Psoas muscle (tissue), 8 donors: ENCODE results near the gene KRT34. TPM values are rescaled to one million over a fixed set of nuclear protein-coding genes. Genes with fewer than 3 reads are reported as not detected.
"Not testable (repeated sequence)": the region's sequence is repeated elsewhere in the genome, so short reads cannot be mapped to it uniquely, and the experiment has no call there.

ENCODE experiments used
- ATAC-seq, 4 donors: fragments of 200-7000 bp; cut with Tn5 transposase; one replicate each; pipeline ENCODE4 v1.9.1; 2020; ENCODE audit warnings: moderate library complexity in 3 of 4, mild to moderate bottlenecking in 2 of 4
- DNase-seq, 2 donors: peaks; one replicate each; pipeline ENCODE4 v3.0.0-alpha.2; 2020
- H3K27ac ChIP-seq: fragments of 200-600 bp; one replicate; pipeline ENCODE4 v1.8.0; 2022
- H3K27me3 ChIP-seq, 3 donors: fragments of 200-600 bp in 1 of 3; one replicate each; pipeline versions ENCODE4 v1.6.1 to v1.8.0; 2013 to 2022; ENCODE audit warnings: low read length in 2 of 3, mild to moderate bottlenecking in 2 of 3, moderate library complexity in 1 of 3; ENCODE audit not compliant: insufficient read depth in 3 of 3
- H3K36me3 ChIP-seq, 2 donors: fragments of 200-600 bp in 1 of 2; one replicate each; pipeline versions ENCODE4 v1.6.1 to v1.8.0; 2013 to 2022; ENCODE audit warnings: low read depth in 1 of 2, mild to moderate bottlenecking in 1 of 2, moderate library complexity in 1 of 2; ENCODE audit not compliant: insufficient read depth in 1 of 2
- H3K4me1 ChIP-seq: fragments of 200-600 bp; one replicate; pipeline ENCODE4 v1.8.0; 2022
- H3K4me3 ChIP-seq: fragments of 200-600 bp; one replicate; pipeline ENCODE4 v1.8.0; 2022; ENCODE audit warnings: mild to moderate bottlenecking
- H3K9me3 ChIP-seq: fragments of 200-600 bp; one replicate; pipeline ENCODE4 v1.8.0; 2022
- WGBS, 3 donors: extraction: QIAGEN DNeasy Blood & Tissue Kit; methylation state at CpG; one replicate each; pipeline versions ENCODE4 v1.1.6 to v1.1.7; 2013; 5-methylcytosine and 5-hydroxymethylcytosine counted together
- intact Hi-C, 2 donors: fragments of 100-400 bp; cut with DNase I; formaldehyde crosslinking; loops; one replicate each; pipeline versions ENCODE4 v1.11.0 to v1.14.2; 2022
- long read RNA-seq, 2 donors: library from polyadenylated mRNA; unstranded; transcript quantifications; one replicate each; pipeline ENCODE4 v2.0.0, GENCODE V29; 2021
- polyA plus RNA-seq, 3 donors: library from polyadenylated mRNA; stranded (reverse); fragments of 200-250 nt; gene quantifications; one replicate each; pipeline ENCODE4 v1.2.3, GENCODE V29; 2013
- total RNA-seq, 4 donors: library from RNA; stranded (reverse); fragmentation: NEBNext Ultra II Directional in 2 of 4; extraction: Animal tissue kit (Norgen Biotek cat#: 25700) in 2 of 4; gene quantifications; one replicate each; pipeline versions ENCODE4 v1.2.1 to v1.2.4, GENCODE V29; 2021 to 2023
- TF ChIP-seq, protein P1 (sequence below): fragments of 200-600 bp; IDR thresholded peaks from one replicate; pipeline ENCODE4 v1.8.0; 2022; ENCODE audit warnings: antibody characterized with exemption
- donor health status: healthy with polysubstance abuse.
- donor health status: DM: no; HTN: no; CAD: no; lungs with moderate emphysema.
- donor health status: Bipolar disorder and iron deficiency.
- donor health status: healthy.
- donor health status: DM: yes; HTN: yes; CAD: no.
- donor health status: DM: no; HTN: no; CAD: no.
- donor health status: DM: no; HTN: no; CAD: no.
- donor health status: DM: yes; HTN: yes; CAD: no.

KRT34 gene
- total RNA-seq (not detected), polyA plus RNA-seq (not detected)
- long read RNA-seq, donor 1: 0 reads
- long read RNA-seq, donor 2: 0 reads

DNA sequence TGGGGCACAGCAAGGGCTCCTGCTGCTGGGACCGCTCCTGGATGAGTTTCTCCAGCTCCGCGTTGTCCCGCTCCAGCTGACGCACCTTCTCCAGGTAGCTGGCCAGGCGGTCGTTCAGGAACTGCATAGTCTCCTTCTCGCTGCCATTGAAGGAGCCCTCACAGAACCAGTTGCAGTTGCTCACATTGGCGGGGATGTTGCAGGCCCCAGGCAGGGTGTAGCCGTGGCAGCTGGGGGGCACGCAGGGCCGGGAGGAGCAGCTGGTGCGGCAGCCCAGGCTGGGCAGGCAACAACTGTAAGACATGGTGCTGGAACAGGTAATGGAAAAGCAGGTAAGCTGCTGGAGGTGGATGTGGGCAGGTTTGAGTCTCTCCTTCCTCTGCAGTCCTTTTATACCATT lies at the start of gene KRT34:
TSS of gene KRT34 (minus strand) at position 364 of the 400 bp plus-strand sequence. CDS start at position 304, 60 bp downstream.
- ATAC-seq, intact Hi-C loops, DNase-seq, H3K27me3 ChIP-seq, H3K4me3 ChIP-seq, H3K36me3 ChIP-seq, H3K4me1 ChIP-seq, H3K27ac ChIP-seq: not testable (repeated sequence)
- H3K9me3 ChIP-seq: peaks cover 12% of the 10 kb centered on the region
- WGBS, 3 donors: 87 to 93% (median 92%) methylated on average over 12 to 13 of the region's 13 CpGs

DNA sequence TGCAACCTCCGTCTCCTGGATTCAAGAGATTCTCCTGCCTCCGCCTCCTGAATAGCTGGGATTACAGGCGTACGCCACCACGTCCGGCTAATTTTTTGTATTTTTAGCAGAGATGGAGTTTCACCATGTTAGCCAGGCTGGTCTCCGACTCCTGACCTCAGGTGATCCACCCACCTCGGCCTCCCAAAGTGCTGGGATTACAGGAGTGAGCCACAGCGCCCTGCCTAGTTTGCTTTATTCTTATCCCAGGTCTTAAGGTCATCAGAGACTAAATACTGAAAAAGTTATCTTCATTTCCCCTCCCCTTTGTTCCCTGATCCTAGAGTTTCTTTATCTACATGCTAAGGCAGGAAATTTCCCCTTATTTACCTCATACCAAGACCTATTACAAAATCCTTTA lies 48.3 kb upstream of the KRT34 start:
- H3K4me3 ChIP-seq, intact Hi-C loops, H3K27ac ChIP-seq, DNase-seq, ATAC-seq, H3K4me1 ChIP-seq, H3K36me3 ChIP-seq, H3K9me3 ChIP-seq, H3K27me3 ChIP-seq: not testable (repeated sequence)
- WGBS, 3 donors: 79 to 83% (median 80%) methylated on average over 9 of the region's 9 CpGs

DNA sequence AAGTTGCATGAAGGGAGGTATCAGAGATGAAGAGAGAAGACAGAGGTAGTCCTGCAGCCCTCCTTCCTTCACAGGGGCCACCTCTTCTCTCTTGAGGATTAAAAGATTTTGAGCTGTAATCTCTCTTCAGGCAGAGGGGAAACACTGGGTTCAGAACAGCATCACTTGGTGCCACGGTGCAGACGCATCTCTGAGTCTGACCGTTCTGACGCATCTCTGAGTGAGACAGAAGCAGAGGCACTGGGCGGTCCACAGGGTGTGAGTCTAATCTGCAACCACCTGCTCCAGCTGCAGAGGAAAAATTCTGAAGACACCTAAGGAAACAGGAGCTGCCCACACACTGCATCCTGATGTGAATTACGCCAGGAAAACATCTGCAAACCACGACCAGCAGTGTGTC lies 47.6 kb upstream of the KRT34 start:
- H3K4me3 ChIP-seq: no peak overlapping the region
- no peaks in the 10 kb centered on the region for H3K36me3 ChIP-seq
- TF ChIP-seq, protein P1, sequence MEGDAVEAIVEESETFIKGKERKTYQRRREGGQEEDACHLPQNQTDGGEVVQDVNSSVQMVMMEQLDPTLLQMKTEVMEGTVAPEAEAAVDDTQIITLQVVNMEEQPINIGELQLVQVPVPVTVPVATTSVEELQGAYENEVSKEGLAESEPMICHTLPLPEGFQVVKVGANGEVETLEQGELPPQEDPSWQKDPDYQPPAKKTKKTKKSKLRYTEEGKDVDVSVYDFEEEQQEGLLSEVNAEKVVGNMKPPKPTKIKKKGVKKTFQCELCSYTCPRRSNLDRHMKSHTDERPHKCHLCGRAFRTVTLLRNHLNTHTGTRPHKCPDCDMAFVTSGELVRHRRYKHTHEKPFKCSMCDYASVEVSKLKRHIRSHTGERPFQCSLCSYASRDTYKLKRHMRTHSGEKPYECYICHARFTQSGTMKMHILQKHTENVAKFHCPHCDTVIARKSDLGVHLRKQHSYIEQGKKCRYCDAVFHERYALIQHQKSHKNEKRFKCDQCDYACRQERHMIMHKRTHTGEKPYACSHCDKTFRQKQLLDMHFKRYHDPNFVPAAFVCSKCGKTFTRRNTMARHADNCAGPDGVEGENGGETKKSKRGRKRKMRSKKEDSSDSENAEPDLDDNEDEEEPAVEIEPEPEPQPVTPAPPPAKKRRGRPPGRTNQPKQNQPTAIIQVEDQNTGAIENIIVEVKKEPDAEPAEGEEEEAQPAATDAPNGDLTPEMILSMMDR: no peak
- peaks cover 0 to 3% (median 2%) of the 10 kb centered on the region in 3 donors for H3K27me3 ChIP-seq
- ATAC-seq (no peak), DNase-seq (no peak)
- WGBS, 3 donors: 64 to 72% (median 65%) methylated on average over 7 of the region's 7 CpGs
- H3K9me3 ChIP-seq: no peaks in the 10 kb centered on the region
- no peaks in the 10 kb centered on the region for H3K4me1 ChIP-seq
- no peak overlapping the region for H3K27ac ChIP-seq
- intact Hi-C loops: no loop called here

DNA sequence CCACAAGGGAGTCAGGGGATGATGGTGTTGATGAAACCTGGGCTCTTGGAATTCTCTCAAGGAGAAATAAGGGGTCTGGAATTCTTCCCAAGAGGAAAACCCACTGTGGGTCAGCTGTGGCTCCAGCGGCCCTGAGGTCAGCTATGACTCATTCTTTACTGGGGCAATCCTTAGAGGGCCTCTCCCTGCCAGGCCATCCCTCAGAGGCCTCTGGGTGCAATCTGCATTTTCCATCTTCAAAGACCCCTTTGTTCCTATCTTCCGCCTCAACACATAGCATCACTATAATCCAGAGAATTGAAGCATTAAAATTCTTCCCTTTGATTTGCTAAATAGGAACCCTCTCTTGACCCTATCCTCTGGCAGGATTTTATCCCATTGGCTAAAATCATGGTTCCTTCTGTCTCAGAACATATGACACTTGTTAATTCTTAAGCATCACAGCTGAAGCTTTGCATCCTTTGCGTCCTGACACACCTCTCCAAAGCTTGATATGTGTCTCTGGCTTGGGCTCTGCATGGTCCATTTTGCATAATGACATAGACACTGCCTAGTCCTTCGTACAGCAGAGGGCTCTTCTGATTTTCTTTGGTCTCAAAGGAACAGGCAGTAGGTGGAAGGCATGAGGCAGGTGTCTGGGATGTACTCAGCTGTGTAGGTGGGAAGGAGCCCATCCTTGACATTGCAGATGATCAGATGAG lies 46.6 kb upstream of the KRT34 start:
- ATAC-seq (no peak), DNase-seq (no peak)
- no peak overlapping the region for H3K4me3 ChIP-seq
- WGBS, 3 donors: 44 to 56% (median 44%) methylated on average over 4 of the region's 4 CpGs
- no peaks in the 10 kb centered on the region for H3K36me3 ChIP-seq
- TF ChIP-seq, protein P1: no peak
- no peak overlapping the region for H3K27ac ChIP-seq
- no peaks in the 10 kb centered on the region for H3K4me1 ChIP-seq
- no peaks in the 10 kb centered on the region for H3K9me3 ChIP-seq
- H3K27me3 ChIP-seq: peaks cover 0 to 3% (median 2%) of the 10 kb centered on the region in 3 donors
- intact Hi-C loops: no loop called here

DNA sequence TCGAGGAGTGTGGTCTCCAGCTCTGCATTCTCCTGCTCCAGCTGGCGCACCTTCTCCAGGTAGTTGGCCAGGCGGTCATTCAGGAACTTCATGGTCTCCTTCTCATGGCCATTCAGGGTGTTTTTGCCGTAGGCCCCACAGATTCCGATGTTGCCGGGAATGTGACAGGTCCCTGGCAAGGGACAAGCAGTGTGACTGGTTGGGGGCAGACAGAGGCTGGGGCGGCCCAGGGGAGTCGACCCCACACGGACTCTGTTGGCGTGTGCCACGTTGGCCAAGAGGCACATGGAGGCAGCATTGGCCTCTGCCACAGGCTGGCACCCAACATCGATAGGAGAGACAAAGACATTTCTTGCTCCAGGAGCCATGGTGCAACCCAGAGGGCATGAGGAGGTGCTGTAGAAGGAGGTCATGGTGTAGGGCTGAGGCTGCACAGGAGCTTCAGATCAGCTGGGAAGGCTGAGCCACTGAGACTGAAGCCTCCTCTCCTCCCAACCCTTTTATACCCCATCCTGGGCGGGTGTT lies 42.1 kb upstream of the KRT34 start, which contains the start of gene KRT37:
TSS of gene KRT37 (minus strand) at position 475 of the 525 bp plus-strand sequence. CDS start at position 413, 62 bp downstream.
- no peaks in the 10 kb centered on the region for H3K9me3 ChIP-seq
- WGBS, 3 donors: 90 to 91% (median 90%) methylated on average over 13 of the region's 13 CpGs
- TF ChIP-seq, protein P1: no peak
- no peaks in the 10 kb centered on the region for H3K36me3 ChIP-seq
- H3K4me1 ChIP-seq: no peaks in the 10 kb centered on the region
- H3K27ac ChIP-seq: no peak within 1 kb of the TSS
- intact Hi-C loops: no loop called here
- H3K27me3 ChIP-seq: peaks cover 0 to 2% (median 0%) of the 10 kb centered on the region in 3 donors
- no peak within 1 kb of the TSS for H3K4me3 ChIP-seq
- ATAC-seq (no peak), DNase-seq (no peak)

DNA sequence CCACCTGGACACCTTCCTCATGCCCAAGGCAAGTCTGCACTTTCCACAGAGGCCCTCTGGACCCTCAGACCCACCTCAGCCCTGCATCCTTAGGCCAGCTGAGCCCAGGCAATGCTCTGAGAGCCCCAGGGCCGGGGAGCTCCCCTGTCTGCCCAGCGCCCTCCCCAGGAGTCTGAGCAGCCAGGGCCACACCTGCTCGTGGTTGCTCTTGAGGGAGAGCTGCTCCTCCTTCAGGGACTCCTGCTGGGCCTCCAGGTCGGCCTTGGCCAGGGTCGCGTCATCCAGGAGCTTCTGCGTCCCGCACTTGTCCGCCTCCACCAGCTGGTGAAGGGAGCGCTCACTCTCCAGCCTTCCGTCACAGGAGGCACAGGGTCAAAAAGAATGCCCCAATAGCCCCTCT lies 40.5 kb upstream of the KRT34 start:
- H3K27me3 ChIP-seq, ATAC-seq, H3K9me3 ChIP-seq, H3K36me3 ChIP-seq, DNase-seq, intact Hi-C loops, H3K27ac ChIP-seq, H3K4me1 ChIP-seq, H3K4me3 ChIP-seq: not testable (repeated sequence)
- 85 to 93% (median 87%) methylated on average over 11 of the region's 11 CpGs for WGBS, 3 donors
